Measurements from ENCODE around the gene PIGT.
A peak's percentile ranks its signal among the peaks of the same experiment; 100 is the strongest.

Gene PIGT

GRCh38 chr20:45432294-45432693 is 16.4 kb downstream of the PIGT start:
- DNase-seq: no peak

DNA sequence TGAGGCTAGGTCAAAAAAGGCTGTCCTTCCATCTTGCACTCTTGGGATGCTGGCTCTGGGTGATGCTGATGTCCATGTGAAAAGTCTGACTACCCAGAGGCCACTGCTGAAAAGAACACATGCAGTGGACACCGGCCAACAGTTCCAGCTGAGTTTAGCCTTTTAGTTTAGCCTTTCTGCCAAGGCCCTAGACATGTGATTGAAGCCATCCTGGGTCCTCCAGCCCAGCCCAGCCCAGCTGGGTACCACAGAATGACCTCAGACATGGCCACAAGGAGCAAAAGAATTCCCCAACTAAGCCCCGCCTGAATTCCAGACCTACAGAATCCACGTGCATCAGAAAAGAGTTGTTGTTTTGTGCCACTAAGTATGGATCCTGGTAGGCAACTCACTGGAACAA is 17.4 kb downstream of the PIGT start:
- no peak for DNase-seq

- DNase-seq: no peak
Observed at GRCh38 chr20:45433976-45434375, 18.0 kb downstream of the PIGT start.

DNA sequence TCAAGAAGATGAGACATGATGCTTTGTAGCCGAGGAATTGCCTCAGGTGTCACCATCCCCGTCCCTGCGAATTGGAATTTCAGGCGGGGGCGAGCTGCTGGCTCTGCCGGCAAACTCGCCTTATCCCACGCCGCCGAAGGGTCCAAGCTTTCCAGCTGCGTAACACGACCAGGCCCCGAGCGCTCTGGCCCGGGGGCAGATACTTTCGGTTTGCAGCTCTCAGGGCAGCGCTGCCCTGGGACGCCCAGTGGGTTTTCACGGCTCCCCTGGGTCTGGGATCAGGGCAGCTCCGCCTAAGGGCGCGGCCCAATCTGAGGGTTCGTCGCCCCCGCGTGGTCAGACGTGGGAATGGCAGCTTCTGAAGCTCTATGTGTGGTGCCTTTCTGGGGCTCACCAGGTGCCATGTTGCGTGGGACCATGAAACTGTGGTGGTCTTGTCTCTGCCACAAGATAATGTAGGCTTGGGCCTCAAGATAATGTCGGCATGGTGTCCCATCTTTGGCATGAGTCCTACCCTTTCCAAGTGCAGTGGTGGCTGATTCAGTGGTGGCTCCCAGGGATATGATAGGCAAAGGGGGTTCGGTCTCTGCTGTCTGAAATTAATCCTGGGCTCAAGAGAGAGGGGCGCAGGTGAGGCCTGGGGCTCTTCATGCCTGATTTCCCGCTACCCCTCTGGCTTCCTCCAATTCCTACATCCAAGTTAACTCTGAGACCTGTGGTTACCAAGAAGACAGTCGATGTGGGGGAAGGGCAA is 21.0 kb downstream of the PIGT start:
- peak; percentile 92 for DNase-seq

DNA sequence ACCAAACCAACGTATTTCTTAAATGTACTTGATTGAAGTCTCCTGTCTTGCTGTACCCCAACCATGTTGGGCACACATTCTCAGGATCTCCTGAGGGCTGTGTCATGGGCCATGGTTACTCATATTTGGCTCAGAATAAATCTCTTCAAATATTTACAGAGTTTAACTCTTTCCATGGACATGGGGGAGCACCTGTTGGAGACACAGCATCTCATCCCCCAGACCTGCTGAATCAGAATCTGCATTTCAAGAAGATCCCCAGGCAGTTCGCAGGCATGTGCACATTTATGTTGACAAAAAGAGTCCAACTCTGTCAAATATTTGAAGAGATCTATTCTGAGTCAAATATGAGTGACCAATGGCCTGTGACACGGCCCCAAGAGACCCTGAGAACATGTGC is 24.5 kb downstream of the PIGT start:
- DNase-seq: no peak

- DNase-seq: no peak
Observed at GRCh38 chr20:45440891-45441685, 25.1 kb downstream of the PIGT start.

DNA sequence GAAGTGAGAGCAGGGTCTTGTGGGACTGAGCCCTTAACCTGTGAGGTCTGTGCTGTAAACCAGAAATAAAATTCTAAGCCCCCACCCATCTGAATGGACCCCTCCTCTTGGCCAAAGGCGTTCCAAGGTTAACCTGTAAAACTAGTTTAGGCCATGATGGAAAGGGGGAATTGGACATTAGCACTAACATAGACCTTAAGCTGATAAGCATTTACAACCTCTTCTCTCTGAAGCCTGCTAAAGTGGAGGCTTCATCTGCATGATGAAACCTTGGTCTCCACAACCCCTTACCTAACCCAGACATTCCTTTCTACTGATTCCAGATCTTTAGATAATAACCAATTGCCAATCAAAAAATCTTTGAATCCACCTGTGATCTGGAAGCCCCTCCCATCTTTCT is 25.8 kb downstream of the PIGT start:
- no peak for DNase-seq

DNA sequence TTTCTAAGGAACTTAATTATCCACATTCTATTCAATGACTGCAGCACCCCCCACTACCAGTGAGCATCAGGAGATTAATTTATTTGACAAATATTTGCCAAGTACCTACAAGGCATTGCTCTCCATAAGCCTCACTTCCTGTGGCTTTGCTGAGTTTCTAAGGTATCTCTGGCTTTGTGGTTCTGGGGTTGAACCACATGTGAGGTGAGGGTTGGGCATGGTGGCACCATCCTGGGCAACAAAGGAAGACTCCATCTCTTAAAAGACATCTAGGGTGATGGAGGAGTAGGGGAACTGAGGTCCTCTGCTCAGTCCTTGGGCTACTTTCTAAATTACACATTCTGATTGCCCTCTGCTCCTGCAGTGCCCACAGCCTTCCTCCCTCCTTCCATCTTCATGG is 28.1 kb downstream of the PIGT start:
- DNase-seq: no peak

DNA sequence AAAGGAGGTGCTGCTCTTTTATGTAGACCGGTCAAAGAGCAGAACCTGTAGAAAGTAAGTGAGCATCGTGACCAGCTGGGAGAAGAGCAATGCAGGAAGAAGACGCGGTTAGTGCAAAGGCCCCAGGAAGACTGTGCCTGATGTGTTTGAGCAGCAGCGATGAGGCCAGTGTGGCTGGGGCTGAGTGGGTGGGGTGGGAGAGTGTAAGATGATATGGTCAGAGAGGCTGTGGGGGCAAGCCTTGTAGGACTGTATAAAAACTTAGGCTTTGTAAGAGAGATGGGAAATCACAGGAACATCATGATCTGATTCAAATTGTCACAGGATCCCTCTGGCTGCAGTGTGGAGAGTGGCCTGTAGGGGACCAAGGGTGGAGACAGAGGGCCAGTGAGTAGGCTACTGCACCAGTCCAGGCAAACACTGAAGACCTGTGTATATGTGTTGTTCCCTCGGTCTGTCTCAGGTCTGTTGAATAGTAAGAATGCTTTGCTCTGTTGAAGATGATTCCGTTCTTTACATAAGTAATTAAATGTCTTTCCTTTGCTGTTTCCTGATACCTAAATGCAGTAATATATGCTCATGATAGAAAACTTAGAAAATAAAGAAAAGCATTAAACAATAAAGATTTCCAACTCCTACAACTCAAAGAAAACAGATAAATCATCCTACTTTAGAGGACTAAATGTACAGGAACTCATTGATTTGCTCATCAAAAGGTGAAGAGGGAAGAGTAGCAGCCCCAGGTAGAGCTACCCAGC is 30.0 kb downstream of the PIGT start:
- peak; percentile 39 for DNase-seq

- no peak for DNase-seq
Observed at GRCh38 chr20:45448270-45448669, 32.3 kb downstream of the PIGT start.

DNA sequence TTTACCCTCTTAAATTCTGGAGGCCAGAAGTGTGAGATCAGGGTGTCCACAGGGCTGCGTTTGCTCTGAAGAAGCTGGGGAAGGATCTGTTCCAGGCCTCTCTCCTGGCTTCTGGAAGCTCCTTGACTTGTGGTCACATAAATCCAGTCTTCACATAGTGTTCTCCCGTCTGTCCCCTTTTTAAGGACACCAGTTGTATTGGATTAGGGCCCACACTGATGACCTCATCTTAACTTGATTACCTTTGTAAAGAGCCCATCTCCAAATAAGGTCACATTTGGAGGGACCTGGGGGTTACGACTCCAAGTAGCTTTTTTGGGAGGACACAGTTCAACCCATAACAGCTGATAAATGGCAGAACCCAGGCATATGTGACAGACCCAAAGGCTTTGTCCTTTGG is 33.6 kb downstream of the PIGT start:
- no peak for DNase-seq

- DNase-seq: no peak
Observed at GRCh38 chr20:45450097-45450818, 34.3 kb downstream of the PIGT start.

- DNase-seq: no peak
Observed at GRCh38 chr20:45452238-45452637, 36.3 kb downstream of the PIGT start.

GRCh38 chr20:45452772-45453691 is 37.1 kb downstream of the PIGT start:
- no peak for DNase-seq

- no peak for DNase-seq
Observed at GRCh38 chr20:45456632-45457031, 40.7 kb downstream of the PIGT start.

- DNase-seq: no peak
Observed at GRCh38 chr20:45459606-45460005, 43.7 kb downstream of the PIGT start.

DNA sequence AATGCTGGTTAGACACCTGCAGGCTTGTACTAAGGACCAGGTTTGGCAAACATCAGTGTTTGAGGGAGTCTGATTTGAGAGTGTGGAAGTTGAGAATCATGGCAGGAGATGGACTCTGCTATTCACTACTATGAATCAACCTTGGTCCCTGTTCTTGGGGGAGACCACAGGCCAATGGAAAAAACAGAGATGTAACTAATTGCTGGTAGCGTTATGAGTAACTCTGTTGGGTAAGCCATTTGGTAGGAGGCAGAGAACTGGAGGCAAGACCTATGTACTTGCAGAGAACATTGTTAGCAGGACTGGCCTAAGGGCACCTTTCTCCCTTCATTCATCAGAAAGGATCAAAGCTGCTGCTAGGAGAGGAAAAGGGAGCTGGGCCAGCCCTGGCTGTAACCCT is 45.3 kb downstream of the PIGT start:
- DNase-seq: no peak

DNA sequence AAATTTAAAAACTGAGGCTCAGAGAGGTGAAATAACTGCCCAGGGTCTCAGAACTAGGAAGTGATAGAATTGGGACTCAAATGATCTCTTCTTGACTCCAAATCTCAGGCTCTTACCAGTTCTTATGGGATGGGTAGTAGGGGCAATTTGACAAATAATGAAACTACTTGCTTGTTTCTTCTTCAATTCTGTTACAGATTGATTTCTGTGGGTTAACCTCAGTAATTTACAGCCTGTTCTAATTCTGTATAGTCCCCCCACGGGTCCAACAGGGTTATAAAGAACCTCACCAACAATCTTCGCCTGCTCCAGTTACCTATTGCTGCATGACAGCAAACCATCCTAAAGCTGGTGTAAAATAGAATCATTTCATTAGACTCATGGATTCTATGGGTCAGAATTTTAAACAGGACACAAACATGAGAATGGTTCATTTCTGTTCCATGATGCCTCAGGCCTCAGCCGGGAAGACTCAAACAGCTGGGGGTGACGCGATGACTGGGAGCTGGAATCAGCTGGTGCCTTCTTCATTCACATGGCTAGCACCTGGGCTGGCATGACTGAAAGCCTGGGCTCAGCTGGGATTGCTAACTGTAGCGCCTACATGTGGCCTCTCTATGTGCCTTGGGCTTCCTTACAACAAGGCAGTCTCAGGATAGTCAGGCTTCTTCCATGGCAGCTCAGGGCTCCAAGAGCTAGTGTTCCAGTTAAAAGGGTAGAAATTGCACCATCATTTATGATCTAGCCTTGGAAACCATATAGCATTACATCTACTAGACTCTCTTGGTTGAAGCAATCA is 47.0 kb downstream of the PIGT start:
- no peak for DNase-seq

DNA sequence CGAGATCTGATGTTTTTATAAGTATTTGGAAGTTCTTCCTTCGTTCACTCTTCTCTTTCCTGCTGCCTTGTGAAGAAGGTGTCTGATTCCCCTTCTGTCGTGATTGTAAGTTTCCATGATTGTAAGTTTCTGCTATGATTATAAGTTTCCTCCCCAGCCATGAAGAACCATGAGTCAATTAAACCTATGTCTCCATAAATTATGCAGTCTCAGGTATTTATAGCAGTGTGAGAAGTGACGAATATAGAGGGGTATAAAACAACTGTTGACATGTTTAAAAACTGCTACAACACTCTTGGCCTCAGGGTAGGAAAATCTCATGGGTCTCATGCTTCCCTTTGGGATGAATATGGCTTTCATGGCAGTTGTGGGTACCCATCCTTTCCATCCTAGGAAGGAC is 47.8 kb downstream of the PIGT start:
- no peak for DNase-seq

- no peak for DNase-seq
Observed at GRCh38 chr20:45465491-45466266, 49.7 kb downstream of the PIGT start.
